ENCODE results near the gene TENT4A. TPM values are rescaled to one million over a fixed set of nuclear protein-coding genes. Genes with fewer than 3 reads are reported as not detected.
A peak's percentile ranks its signal among the peaks of the same experiment; 100 is the strongest.

The TENT4A gene
- total RNA-seq, 1 experiment from 2014 or later = 29.2 TPM

DNA sequence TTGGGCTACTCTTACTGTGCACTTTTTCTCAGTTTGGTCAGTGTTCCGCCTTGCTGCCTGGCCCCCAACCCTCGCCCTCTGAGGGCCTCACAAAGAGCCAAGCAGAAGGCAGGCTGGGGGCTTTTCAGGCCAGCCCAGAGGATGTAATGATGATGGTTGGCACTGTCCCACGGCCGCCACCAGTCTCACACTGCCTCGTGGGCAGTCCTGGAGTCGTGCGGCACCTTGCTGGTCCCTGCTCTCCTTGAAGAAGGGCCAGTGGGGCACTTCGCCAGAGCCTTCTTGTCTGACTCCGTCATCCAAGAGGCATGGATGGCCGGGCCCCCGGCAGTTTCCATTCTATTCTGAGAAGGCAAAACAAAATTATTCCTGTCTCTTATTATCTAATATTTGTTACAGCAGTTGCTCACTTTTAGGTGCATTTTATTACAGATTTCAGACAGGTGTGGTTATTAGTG, 21.0 kb downstream of the TENT4A start:
- Mint-ChIP-seq H3K4me1 (peaks cover 28% of the 10 kb centered on the region), H3K4me3 (no peak overlapping the region), H3K36me3 (peaks cover 15% of the 10 kb centered on the region), H3K9me3 (no peaks in the 10 kb centered on the region), H3K27ac (peak overlapping the region; percentile 12; the same call in 1 of the 2 replicates), H3K27me3 (ENCODE audit: low read depth) (no peaks in the 10 kb centered on the region)
- DNase-seq (ENCODE audit: low spot score) (no peak), ATAC-seq (no peak)
- POLR2A ChIA-PET = no interaction called here
- TF ChIP-seq, protein P1, sequence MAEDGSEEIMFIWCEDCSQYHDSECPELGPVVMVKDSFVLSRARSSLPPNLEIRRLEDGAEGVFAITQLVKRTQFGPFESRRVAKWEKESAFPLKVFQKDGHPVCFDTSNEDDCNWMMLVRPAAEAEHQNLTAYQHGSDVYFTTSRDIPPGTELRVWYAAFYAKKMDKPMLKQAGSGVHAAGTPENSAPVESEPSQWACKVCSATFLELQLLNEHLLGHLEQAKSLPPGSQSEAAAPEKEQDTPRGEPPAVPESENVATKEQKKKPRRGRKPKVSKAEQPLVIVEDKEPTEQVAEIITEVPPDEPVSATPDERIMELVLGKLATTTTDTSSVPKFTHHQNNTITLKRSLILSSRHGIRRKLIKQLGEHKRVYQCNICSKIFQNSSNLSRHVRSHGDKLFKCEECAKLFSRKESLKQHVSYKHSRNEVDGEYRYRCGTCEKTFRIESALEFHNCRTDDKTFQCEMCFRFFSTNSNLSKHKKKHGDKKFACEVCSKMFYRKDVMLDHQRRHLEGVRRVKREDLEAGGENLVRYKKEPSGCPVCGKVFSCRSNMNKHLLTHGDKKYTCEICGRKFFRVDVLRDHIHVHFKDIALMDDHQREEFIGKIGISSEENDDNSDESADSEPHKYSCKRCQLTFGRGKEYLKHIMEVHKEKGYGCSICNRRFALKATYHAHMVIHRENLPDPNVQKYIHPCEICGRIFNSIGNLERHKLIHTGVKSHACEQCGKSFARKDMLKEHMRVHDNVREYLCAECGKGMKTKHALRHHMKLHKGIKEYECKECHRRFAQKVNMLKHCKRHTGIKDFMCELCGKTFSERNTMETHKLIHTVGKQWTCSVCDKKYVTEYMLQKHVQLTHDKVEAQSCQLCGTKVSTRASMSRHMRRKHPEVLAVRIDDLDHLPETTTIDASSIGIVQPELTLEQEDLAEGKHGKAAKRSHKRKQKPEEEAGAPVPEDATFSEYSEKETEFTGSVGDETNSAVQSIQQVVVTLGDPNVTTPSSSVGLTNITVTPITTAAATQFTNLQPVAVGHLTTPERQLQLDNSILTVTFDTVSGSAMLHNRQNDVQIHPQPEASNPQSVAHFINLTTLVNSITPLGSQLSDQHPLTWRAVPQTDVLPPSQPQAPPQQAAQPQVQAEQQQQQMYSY (CRISPR knock-in tag; IDR thresholded peaks at IDR 0.05) = no peak
- no peak for TF ChIP-seq ZNF317 (CRISPR knock-in tag; IDR thresholded peaks at IDR 0.05; ENCODE audit: borderline replicate concordance, low read depth)
- TF ChIP-seq, protein P2, sequence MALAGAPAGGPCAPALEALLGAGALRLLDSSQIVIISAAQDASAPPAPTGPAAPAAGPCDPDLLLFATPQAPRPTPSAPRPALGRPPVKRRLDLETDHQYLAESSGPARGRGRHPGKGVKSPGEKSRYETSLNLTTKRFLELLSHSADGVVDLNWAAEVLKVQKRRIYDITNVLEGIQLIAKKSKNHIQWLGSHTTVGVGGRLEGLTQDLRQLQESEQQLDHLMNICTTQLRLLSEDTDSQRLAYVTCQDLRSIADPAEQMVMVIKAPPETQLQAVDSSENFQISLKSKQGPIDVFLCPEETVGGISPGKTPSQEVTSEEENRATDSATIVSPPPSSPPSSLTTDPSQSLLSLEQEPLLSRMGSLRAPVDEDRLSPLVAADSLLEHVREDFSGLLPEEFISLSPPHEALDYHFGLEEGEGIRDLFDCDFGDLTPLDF (CRISPR knock-in tag; IDR thresholded peaks at IDR 0.05) = no peak
- TF ChIP-seq TP53 (CRISPR knock-in tag; IDR thresholded peaks at IDR 0.05) = no peak
- TF ChIP-seq, protein P3, sequence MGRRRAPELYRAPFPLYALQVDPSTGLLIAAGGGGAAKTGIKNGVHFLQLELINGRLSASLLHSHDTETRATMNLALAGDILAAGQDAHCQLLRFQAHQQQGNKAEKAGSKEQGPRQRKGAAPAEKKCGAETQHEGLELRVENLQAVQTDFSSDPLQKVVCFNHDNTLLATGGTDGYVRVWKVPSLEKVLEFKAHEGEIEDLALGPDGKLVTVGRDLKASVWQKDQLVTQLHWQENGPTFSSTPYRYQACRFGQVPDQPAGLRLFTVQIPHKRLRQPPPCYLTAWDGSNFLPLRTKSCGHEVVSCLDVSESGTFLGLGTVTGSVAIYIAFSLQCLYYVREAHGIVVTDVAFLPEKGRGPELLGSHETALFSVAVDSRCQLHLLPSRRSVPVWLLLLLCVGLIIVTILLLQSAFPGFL (CRISPR knock-in tag; IDR thresholded peaks at IDR 0.05; ENCODE audit: borderline replicate concordance) = no peak
- TF ChIP-seq ESRRA (CRISPR knock-in tag; IDR thresholded peaks at IDR 0.05; ENCODE audit: borderline replicate concordance) = no peak
- TF ChIP-seq, protein P4, sequence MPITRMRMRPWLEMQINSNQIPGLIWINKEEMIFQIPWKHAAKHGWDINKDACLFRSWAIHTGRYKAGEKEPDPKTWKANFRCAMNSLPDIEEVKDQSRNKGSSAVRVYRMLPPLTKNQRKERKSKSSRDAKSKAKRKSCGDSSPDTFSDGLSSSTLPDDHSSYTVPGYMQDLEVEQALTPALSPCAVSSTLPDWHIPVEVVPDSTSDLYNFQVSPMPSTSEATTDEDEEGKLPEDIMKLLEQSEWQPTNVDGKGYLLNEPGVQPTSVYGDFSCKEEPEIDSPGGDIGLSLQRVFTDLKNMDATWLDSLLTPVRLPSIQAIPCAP (CRISPR knock-in tag; IDR thresholded peaks at IDR 0.05) = no peak
- no peak for TF ChIP-seq ZNF232 (CRISPR knock-in tag; IDR thresholded peaks at IDR 0.05)
- TF ChIP-seq, protein P5, sequence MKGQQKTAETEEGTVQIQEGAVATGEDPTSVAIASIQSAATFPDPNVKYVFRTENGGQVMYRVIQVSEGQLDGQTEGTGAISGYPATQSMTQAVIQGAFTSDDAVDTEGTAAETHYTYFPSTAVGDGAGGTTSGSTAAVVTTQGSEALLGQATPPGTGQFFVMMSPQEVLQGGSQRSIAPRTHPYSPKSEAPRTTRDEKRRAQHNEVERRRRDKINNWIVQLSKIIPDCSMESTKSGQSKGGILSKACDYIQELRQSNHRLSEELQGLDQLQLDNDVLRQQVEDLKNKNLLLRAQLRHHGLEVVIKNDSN (CRISPR knock-in tag; IDR thresholded peaks at IDR 0.05) = no peak
- TF ChIP-seq ZNF396 (CRISPR knock-in tag; IDR thresholded peaks at IDR 0.05; ENCODE audit: borderline replicate concordance) = no peak
- TF ChIP-seq, protein P6, sequence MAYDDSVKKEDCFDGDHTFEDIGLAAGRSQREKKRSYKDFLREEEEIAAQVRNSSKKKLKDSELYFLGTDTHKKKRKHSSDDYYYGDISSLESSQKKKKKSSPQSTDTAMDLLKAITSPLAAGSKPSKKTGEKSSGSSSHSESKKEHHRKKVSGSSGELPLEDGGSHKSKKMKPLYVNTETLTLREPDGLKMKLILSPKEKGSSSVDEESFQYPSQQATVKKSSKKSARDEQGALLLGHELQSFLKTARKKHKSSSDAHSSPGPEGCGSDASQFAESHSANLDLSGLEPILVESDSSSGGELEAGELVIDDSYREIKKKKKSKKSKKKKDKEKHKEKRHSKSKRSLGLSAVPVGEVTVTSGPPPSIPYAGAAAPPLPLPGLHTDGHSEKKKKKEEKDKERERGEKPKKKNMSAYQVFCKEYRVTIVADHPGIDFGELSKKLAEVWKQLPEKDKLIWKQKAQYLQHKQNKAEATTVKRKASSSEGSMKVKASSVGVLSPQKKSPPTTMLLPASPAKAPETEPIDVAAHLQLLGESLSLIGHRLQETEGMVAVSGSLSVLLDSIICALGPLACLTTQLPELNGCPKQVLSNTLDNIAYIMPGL (CRISPR knock-in tag; IDR thresholded peaks at IDR 0.05) = no peak
- no peak for TF ChIP-seq TEAD1 (CRISPR knock-in tag; IDR thresholded peaks at IDR 0.05)
- TF ChIP-seq, protein P7, sequence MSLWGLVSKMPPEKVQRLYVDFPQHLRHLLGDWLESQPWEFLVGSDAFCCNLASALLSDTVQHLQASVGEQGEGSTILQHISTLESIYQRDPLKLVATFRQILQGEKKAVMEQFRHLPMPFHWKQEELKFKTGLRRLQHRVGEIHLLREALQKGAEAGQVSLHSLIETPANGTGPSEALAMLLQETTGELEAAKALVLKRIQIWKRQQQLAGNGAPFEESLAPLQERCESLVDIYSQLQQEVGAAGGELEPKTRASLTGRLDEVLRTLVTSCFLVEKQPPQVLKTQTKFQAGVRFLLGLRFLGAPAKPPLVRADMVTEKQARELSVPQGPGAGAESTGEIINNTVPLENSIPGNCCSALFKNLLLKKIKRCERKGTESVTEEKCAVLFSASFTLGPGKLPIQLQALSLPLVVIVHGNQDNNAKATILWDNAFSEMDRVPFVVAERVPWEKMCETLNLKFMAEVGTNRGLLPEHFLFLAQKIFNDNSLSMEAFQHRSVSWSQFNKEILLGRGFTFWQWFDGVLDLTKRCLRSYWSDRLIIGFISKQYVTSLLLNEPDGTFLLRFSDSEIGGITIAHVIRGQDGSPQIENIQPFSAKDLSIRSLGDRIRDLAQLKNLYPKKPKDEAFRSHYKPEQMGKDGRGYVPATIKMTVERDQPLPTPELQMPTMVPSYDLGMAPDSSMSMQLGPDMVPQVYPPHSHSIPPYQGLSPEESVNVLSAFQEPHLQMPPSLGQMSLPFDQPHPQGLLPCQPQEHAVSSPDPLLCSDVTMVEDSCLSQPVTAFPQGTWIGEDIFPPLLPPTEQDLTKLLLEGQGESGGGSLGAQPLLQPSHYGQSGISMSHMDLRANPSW (CRISPR knock-in tag; conservative IDR thresholded peaks at IDR 0.05; ENCODE audit: low read depth) = no peak
- no peak for TF ChIP-seq NR2C2 (CRISPR knock-in tag; IDR thresholded peaks at IDR 0.05)
- no peak for TF ChIP-seq FOXK1 (CRISPR knock-in tag; IDR thresholded peaks at IDR 0.05)
- no peak for TF ChIP-seq RELA (CRISPR knock-in tag; IDR thresholded peaks at IDR 0.05; ENCODE audit: borderline replicate concordance)
- no peak for TF ChIP-seq ZNF219 (CRISPR knock-in tag; IDR thresholded peaks at IDR 0.05; ENCODE audit: borderline replicate concordance)
- TF ChIP-seq, protein P8, sequence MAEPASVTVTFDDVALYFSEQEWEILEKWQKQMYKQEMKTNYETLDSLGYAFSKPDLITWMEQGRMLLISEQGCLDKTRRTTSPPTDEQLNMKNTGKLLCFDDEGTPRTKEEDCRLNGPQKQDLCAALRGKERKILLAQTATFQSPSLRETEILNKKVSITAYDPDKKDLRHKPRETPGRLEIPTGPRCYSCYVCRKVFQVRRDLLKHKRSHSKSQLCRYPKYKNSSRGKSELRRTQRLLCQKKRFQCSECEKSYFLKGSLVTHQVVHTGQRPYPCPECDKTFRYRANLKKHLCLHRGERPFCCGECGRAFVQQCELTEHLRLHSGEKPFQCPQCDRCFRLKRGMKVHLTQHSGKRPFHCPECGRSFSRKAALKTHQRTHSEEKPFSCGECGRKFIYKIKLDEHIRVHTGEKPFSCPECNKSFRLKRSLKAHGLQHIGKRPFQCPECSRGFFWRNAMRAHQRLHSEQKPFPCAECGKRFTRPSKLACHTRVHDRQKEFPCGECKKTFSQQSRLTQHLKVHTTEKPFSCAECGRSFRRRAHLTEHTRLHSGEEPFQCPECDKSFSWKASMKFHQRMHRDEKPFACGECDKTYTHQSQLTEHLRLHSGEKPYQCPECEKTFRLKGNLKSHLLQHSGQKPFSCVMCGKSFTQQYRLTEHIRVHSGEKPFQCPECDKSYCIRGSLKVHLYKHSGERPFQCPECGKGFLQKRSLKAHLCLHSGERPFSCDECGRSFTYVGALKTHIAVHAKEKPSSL (CRISPR knock-in tag; conservative IDR thresholded peaks at IDR 0.05) = no peak
- TF ChIP-seq CREB1 (CRISPR knock-in tag; IDR thresholded peaks at IDR 0.05) = no peak
- CTCF ChIA-PET = no interaction called here

Data from WTC11 (cell line).